ENCODE measurements around the gene AHR.

- no peak for TF ChIP-seq CTCF (IDR thresholded peaks at IDR 0.05; ENCODE audit: extremely low read depth in 1 of 2, insufficient read depth in 1 of 2, low read depth in 1 of 2, low read length in 2 of 2)
- TF ChIP-seq POLR2A (IDR thresholded peaks at IDR 0.05; ENCODE audit: low read depth, low read length), result no peak
- no peak for TF ChIP-seq FOS (IDR thresholded peaks at IDR 0.05; ENCODE audit: borderline replicate concordance, insufficient read depth, low read length)
- TF ChIP-seq POLR2AphosphoS5 (IDR thresholded peaks at IDR 0.05; ENCODE audit: insufficient read depth, low read depth, low read length), result no peak
- TF ChIP-seq EZH2 (IDR thresholded peaks at IDR 0.05; ENCODE audit: borderline replicate concordance, low read depth, low read length, severe bottlenecking), result no peak
- TF ChIP-seq MYC (IDR thresholded peaks at IDR 0.05; ENCODE audit: low read depth, low read length), result no peak
- no peak for TF ChIP-seq MAX (IDR thresholded peaks at IDR 0.05; ENCODE audit: insufficient read depth, insufficient read length)
- TF ChIP-seq GATA2 (IDR thresholded peaks at IDR 0.05; ENCODE audit: insufficient read depth, insufficient read length, low read depth, low read length), result no peak
Observed at GRCh38 chr7:17255926-17256325, 42.5 kb upstream of the AHR start.

Data from endothelial cell of umbilical vein (primary cell).